HG03565 (cell line): ENCODE measurements around the gene SEBOX.

Source experiments
- ATAC-seq: cut with Tn5 transposase; IDR thresholded peaks from one replicate; pipeline ENCODE4 v1.9.1; 2021; ENCODE audit warnings: mild to moderate bottlenecking, moderate library complexity; ENCODE audit not compliant: unreplicated experiment

The SEBOX gene

GRCh38 chr17:28324267-28324745 is 40.7 kb downstream of the SEBOX start:
- ATAC-seq: no peak

DNA sequence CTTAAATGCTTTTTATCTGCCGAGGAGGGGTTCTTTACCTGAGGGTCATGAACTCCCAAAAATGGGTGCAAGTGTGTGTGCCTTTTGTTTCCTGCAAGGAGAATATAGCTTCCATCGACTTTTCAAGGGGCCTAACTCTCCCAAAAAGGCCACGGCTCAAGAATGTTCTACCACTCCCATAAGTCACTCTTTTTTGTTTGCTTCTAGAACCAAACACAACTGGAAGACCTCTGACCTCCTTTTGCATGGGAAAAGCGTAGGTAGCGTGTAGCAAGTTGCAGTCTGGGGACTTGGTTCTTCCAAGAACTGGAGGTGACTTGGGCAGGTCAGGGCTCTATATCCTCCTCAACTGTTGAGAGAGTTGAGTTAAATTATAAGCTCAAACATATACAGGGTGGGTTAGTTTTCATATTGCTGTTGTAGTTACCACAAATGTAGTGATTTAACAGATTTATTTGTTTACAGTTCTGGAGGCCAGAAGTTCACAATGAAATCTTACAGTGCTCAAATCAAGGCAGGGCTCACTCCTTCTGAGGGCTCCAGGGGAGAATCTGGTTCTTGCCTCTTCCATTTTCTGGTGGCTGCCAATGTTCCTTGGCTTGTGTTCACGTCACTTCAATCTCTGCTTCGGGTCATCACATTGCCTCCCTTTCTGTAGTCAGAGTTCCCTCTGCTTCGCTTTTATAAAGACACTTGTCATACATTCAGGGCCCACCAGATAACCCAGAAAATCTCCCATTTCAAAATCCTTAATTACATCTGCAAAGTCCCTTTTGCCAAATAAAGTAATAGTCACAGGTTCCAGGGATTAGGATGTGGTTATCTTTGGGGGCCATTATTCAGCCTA is 44.6 kb downstream of the SEBOX start:
- ATAC-seq: no peak

DNA sequence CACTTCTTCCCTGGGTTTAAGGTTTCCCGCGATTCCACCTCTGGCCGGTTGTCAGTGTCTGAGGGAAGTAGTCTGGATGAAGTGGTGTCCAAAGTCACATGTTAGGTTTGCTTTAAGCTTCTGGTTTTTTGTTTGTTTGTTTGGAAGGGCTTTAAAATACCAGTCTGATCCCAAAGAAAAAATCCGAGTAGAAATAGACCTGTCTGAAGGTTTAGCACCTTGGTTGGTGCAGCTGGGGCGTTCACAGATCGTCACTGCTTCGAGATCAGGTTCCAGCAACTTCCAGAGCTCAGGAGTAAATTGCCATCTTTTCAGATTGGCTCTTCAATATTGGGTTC is 45.4 kb downstream of the SEBOX start:
- no peak for ATAC-seq

GRCh38 chr17:28318759-28319597 is 46.0 kb downstream of the SEBOX start, which contains the start of gene TMEM97:
TSS of gene TMEM97 (plus strand) at chr17:28319200. CDS start at chr17:28319240, 40 bp downstream.
- ATAC-seq: peak; percentile 84

- ATAC-seq: peak; percentile 10
These were observed 46.8 kb downstream of the SEBOX start for GRCh38 chr17:28317966-28318758.

- ATAC-seq: no peak
These were observed 47.7 kb downstream of the SEBOX start for GRCh38 chr17:28317099-28317965.

DNA sequence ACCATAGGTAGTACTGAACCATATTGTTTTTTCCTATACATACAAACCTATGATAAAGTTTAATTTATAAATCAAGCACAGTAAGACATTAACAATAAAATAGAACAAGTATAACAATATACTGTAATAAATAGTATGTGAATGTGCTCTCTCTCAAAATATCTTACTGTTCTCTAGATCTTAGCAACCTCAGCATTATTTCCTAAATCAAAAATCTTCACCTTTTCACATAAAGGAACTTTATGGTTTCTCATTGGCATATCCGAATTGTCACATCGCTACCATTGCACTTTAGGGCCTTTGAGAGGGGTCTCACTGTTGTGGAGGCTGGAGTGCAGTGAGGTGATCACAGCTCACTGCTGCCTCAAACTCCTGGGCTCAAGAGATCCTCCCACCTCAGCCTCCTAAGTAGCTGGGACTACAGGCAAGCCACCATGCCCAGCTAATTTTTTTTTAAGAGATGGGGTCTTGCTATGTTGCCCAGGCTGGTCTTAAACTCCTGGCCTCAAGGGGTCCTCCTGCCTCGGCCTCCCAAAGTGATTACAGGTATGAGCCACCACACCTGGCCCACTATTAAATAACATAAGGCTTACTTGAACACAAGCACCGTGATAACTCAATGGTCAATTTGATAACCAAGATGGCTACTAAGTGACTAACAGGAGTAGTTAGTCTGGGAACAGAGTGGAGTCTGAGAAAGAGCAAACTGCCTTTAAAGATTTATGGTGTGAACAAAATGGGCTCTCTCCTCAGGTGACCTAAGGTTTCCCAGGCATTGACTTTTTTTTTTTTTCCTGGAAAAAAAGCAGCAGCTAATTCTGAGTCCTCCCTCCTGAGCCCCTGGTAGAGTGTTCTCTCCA is 48.9 kb downstream of the SEBOX start:
- ATAC-seq: no peak

GRCh38 chr17:28313841-28314240 is 51.2 kb downstream of the SEBOX start:
- no peak for ATAC-seq
